Activated CD4-positive, alpha-beta T cell treated with anti-CD3 and anti-CD28 coated beads for 4 hours (primary cell): ENCODE measurements around the gene NAPEPLD.
"Not testable (repeated sequence)": the region's sequence is repeated elsewhere in the genome, so short reads cannot be mapped to it uniquely, and the experiment has no call there.

ENCODE experiments used
- DNase-seq, 2 donors: peaks; one replicate each; pipeline ENCODE4 v3.0.0-alpha.2; 2020

Gene NAPEPLD

GRCh38 chr7:103059471-103059870, 89.4 kb downstream of the NAPEPLD start:
- DNase-seq = no peak

- no peak for DNase-seq
These were observed 90.8 kb downstream of the NAPEPLD start for GRCh38 chr7:103058122-103058521.

- DNase-seq = not testable (repeated sequence)
These were observed 92.9 kb downstream of the NAPEPLD start for GRCh38 chr7:103056006-103056405.

- DNase-seq = no peak
These were observed 97.4 kb downstream of the NAPEPLD start for GRCh38 chr7:103051519-103051918.
